GM12873 (cell line): ENCODE measurements around the gene PIBF1.

Source experiments
- CTCF ChIP-seq: IDR thresholded peaks from 2 replicates; pipeline ENCODE4 v1.5.1; 2012; ENCODE audit warnings: low read depth, mild to moderate bottlenecking, moderate library complexity, low read length, control low read depth; ENCODE audit not compliant: insufficient read depth; ENCODE audit errors: missing control alignments

Gene PIBF1

DNA sequence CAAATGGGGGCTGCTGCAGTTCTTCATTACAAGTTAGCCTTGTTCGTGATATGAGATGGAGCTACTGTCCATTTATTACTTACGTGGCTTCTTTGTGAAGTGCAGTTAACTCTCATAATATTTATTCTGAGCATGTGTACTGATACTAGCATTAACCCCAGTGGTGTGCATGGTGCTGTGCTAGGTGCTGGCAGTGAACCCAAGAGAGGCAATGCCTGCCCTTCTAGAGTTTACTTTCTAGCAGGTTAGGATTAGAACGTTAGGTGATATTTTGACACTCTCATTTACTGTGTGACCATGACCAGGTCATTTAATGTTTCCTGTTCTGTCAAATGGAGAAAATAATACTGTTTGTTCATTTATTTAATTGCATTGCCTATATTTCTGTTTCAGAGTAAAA, 16.9 kb downstream of the PIBF1 start:
- no peak for TF ChIP-seq CTCF

GRCh38 chr13:72804301-72804700, 22.4 kb downstream of the PIBF1 start:
- TF ChIP-seq CTCF, result no peak

DNA sequence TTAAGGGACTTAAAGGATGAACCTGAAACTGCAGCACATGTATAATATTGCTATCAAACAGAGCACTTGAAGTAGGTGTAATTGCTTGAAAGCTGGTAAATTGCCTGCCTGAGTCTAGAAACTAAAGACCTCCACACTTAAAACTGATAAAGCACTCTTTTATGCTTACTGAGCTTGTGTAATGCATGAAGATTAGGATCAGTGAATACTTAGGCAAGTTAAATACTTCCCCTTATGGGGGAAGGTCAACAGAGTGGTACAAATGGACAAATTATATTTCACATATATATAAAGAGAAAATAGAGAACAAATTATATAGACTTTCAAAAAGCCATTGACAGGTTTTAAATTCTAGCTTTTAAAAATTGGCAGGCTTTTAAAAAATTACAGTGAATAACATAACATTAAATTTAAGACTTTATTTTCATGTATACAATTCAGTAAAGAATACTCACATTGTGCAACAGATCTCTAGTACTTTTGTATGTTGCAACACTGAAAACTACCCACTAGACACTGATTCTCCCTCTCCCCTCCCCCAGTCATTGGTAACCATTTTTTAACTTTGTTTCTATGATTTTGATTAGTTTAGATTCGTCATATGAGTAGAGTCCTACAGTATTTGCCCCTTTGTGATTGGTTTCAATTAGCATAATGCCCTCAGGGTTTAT, 23.9 kb downstream of the PIBF1 start:
- TF ChIP-seq CTCF, result no peak

- TF ChIP-seq CTCF, result peak; percentile 31
Measured at GRCh38 chr13:72808917-72809500, 27.1 kb downstream of the PIBF1 start.

GRCh38 chr13:72820156-72820897, 38.4 kb downstream of the PIBF1 start:
- no peak for TF ChIP-seq CTCF

- no peak for TF ChIP-seq CTCF
Measured at GRCh38 chr13:72820898-72821279, 39.0 kb downstream of the PIBF1 start.

DNA sequence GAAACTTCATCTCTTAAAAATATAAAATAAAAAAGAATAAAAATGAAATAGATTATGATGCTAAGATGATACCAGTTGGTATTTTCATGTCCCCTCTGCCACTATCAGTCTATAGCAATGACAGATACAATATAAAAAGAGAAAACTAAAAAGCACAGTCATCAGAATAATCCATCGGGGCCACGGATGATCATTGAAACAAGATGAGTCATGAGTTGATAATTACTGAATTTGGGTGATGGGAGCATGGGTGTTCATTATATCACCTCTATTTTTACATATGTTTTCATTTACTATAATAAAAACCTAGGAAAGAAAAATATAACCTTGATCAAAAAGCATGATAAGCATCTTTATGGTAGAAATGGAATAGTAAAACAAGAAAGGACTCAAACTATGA, 41.1 kb downstream of the PIBF1 start:
- TF ChIP-seq CTCF, result no peak
